Posterior cingulate gyrus (tissue), 11 donors: ENCODE data around the gene SNX19.

Source experiments
- DNase-seq, 10 donors: peaks; one replicate each; pipeline versions ENCODE4 v3.0.0 to v3.0.0-alpha.2; 2020 to 2021; ENCODE audit warnings: mixed read lengths in 3 of 10
- intact Hi-C: fragments of 100-400 bp; cut with DNase I; formaldehyde crosslinking; loops from one replicate; pipeline ENCODE4 v1.15.1; 2023

SNX19 gene

GRCh38 chr11:130908770-130909625 lies 7.3 kb downstream of the SNX19 start:
- no peak for DNase-seq
- intact Hi-C loops, result no loop called here

- intact Hi-C loops, result no loop called here
- DNase-seq, result no peak
These were observed 8.2 kb downstream of the SNX19 start for GRCh38 chr11:130908061-130908460.

DNA sequence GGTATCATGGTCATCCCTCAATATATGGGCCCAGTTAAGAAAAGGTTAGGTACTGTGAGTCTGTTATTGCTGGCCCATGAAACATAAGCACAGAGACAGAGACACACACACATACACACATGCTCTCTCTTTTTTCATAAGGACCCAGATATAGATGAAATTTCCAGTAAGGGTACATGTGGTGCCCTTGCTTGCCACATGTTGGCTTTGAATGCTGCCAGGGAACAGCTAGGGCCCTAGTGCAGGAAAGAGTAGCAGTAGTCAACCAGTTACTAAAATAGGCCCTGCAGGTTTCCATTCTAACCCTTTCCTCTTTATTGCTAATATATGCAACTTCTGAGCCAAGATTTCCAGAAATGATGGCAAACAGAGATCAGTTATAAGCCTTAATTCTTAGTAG lies 9.1 kb downstream of the SNX19 start:
- DNase-seq, result no peak
- intact Hi-C loops, result no loop called here

DNA sequence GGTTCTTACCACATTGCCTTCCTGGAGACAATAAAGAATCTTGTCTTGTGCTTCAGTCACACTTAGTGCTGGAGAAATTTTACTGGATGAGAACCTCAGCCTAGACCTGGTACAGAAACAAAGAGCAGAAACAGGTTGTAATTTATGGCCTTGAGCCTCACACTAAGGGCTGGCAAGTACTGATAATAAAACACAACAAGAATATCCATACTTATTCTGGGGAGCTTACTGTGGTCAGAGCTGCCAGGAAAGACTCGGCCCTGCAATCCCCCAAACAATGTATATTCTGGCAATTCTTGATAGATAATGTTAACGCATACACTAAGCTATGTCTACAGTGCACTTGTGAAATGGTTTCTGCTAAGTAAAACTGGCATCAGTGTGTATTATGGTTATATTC lies 9.7 kb downstream of the SNX19 start:
- no peak for DNase-seq
- intact Hi-C loops, result no loop called here

DNA sequence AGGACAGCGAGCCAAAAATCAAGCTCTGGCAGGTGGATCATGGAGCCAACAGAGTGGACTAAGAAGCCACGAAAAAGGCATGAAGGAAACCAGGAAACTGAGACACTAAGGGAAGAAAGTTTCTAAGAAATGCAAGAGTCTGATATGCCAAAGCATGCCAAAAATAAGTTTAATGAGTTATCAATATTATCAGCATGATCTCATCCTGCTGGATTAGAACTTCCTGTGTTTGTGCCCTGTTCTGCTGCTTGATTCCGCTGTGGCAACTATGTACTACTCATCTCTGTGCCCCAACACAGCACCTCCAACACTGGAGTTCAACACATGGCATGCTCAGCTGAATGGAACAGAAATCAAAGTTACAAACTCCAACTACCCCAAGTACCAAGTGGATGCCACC lies 10.8 kb downstream of the SNX19 start:
- intact Hi-C loops, result no loop called here
- DNase-seq, result no peak

GRCh38 chr11:130904380-130904779 lies 11.9 kb downstream of the SNX19 start:
- intact Hi-C loops, result no loop called here
- no peak for DNase-seq

DNA sequence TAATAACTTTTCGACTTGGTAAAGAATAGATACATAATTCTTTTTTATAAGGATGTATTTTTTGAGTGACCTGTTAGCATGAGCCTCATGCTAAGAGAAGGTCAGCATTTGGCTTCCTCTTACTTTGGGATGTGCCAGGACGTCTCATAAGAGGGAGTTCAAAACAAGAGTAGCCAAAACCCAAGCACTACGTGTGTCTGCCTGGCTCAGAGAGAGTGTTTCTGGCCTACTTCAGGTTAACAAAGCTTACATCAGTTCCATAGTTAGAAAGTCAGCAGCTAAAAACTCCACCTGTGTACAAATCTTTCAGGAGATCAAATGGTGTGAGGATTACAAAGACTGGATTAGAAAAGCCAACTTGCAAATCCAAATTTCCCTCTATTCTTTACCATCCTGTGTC lies 13.9 kb downstream of the SNX19 start:
- intact Hi-C loops, result no loop called here
- no peak for DNase-seq

DNA sequence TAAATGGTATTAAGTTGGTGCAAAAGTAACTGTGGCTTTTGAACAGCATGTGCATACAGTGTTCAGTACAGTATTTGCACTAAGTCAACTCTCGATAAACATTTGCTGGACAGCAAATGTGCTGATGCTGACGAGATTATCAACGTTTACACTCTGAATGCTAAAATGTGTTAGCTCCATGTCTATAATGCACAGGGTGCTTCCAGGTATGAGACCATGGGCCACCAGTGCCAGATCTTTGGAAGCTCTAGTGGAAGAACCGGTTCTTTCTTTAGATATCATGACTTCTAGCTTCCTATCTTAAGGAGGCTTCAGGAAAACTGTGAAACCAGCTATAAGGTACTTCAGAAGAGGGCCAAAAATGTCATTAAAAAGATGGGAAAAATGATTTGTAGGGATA lies 17.2 kb downstream of the SNX19 start:
- intact Hi-C loops, result loop anchor here (10.0 kb wide), 1 partner anchor 464 kb away; no protein-coding TSS in a partner anchor
- no peak for DNase-seq

- DNase-seq, result peak in 1 of 10 donors; percentile 82
- intact Hi-C loops, result loop anchor here (10.0 kb wide), 1 partner anchor 463 kb away; no protein-coding TSS in a partner anchor
These were observed 18.8 kb downstream of the SNX19 start for GRCh38 chr11:130897262-130898182.

GRCh38 chr11:130894322-130895025 lies 21.8 kb downstream of the SNX19 start:
- intact Hi-C loops, result loop anchor here (1.0 to 10.0 kb wide), 2 partner anchors 32 to 460 kb away; no protein-coding TSS in a partner anchor
- DNase-seq, result peak; percentile 51 to 96 (median 82)

DNA sequence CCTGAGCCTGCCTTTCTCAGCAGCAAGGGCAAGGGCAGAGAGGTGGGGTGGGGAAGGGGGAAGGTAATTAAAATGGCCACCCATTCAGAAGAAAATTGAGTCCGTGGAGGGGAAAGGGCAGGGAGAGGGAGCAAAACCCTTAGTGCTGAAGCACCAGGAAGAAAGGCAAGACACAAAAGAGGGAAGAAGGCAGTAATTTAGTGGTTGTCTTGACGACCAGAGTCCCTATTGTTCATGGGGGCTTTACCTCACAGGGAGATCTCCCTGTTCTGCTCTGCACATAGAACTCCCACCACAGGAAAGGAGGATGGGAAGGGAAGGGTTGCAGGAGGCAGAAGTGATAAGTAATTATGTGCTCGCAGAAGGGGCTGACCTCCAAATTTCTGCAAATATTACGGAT lies 23.4 kb downstream of the SNX19 start:
- no peak for DNase-seq
- intact Hi-C loops, result loop anchor here (10.0 kb wide), 1 partner anchor 458 kb away; no protein-coding TSS in a partner anchor

DNA sequence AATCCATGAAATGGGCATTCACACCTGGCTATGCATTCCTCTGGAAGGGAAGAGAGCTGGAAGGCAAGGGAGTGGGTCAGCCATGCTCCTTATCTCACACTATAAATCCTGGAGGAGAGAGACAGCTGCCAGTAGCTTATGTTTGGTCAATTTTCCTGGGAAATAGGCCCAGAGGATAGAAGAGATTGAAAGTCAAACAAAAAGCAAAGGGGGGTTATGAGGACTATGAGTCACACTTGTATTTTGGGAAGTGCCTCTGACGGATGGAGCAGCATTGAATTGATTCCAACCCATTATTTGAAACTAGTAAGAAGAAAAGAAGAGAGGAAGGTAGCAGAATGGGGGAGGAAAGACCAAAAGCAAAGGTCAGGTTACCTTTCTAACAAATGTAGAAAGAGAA lies 25.0 kb downstream of the SNX19 start:
- intact Hi-C loops, result loop anchor here (10.0 kb wide), 1 partner anchor 457 kb away; no protein-coding TSS in a partner anchor
- no peak for DNase-seq

DNA sequence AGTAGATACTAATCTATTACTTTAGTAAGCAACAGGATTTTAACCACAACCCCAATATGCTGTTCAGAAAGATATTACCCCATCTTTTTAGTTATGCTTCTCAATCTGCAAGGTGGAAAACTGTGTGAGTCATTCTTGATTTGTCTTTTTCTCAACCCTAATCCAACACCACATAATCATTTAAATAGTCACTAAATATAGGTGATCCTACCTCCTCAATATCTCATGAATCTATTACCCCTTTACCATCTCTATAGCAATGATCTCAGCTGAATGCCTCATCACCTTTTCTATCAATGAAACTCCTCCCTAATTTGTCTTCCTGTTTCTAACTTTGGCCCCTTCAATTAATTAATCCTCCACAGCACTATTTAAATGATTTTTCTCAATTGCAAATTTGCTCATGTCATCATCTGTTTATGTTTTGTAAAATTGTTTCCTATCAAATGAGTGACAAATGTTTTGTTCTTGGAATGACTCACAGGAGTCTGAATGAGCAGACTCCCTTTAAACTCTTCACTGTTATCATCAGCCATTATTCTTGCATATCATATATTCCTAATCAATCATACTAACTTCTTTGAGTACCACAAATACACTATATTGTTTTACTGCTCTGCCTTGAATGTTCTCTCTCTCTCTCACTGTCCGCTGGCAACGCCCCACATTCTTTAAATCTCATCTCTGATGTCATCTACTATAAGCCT lies 26.1 kb downstream of the SNX19 start:
- DNase-seq, result no peak
- intact Hi-C loops, result loop anchor here (10.0 kb wide), 1 partner anchor 455 kb away; no protein-coding TSS in a partner anchor

GRCh38 chr11:130888790-130889189 lies 27.5 kb downstream of the SNX19 start:
- intact Hi-C loops, result no loop called here
- DNase-seq, result no peak

DNA sequence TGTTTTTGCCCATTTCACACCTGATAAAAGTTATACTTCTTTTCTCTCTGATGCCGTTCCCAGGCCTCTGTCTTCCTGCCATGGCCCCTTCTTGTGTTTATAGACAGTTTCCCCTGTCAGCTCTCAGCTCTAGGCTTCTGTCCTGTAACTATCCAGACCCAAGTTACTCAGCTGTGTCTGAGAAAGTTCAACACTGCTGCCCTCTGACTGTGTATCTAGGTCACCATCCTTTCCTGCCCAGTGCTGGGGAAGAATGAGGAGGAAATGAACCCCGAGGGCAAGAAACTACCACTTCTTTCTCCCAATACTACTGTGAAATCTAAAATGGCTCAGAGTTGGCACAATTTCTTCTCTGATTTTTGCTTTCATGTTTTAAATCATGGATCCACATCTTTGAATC lies 29.6 kb downstream of the SNX19 start:
- intact Hi-C loops, result no loop called here
- no peak for DNase-seq

- no peak for DNase-seq
- intact Hi-C loops, result no loop called here
These were observed 34.1 kb downstream of the SNX19 start for GRCh38 chr11:130882138-130882551.

- DNase-seq, result no peak
- intact Hi-C loops, result no loop called here
These were observed 34.7 kb downstream of the SNX19 start for GRCh38 chr11:130881475-130882137.

DNA sequence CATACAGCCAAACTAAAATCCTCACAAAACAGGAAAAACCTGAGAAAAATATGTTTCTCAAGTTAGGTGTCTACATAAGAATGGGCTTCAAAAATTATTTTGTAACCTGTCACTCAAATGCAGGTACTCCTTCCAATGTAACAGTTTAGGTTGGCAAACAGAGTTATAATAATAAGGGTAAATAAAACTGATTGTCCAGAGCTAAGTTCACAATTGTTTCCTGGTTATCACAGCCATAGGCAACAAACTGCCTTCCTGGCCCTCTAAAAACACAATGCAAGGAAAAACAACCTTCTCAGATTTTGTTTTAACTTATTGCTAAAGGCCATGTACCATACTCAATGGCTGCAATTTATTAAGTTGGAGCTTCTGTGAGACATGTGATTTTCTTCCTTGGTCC lies 36.4 kb downstream of the SNX19 start:
- DNase-seq, result no peak
- intact Hi-C loops, result no loop called here
